ENCODE data around the gene LAMA2.

- TF ChIP-seq, protein P1, sequence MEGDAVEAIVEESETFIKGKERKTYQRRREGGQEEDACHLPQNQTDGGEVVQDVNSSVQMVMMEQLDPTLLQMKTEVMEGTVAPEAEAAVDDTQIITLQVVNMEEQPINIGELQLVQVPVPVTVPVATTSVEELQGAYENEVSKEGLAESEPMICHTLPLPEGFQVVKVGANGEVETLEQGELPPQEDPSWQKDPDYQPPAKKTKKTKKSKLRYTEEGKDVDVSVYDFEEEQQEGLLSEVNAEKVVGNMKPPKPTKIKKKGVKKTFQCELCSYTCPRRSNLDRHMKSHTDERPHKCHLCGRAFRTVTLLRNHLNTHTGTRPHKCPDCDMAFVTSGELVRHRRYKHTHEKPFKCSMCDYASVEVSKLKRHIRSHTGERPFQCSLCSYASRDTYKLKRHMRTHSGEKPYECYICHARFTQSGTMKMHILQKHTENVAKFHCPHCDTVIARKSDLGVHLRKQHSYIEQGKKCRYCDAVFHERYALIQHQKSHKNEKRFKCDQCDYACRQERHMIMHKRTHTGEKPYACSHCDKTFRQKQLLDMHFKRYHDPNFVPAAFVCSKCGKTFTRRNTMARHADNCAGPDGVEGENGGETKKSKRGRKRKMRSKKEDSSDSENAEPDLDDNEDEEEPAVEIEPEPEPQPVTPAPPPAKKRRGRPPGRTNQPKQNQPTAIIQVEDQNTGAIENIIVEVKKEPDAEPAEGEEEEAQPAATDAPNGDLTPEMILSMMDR (IDR thresholded peaks at IDR 0.05; ENCODE audit: insufficient read depth, low read depth, low read length), result no peak
- no peak for TF ChIP-seq EZH2 (IDR thresholded peaks at IDR 0.05; ENCODE audit: insufficient read depth, low read length)
Measured at GRCh38 chr6:129208415-129209034, 325.6 kb downstream of the LAMA2 start.
